ENCODE results near the gene SMYD3. TPM values are rescaled to one million over a fixed set of nuclear protein-coding genes. Genes with fewer than 3 reads are reported as not detected.

SMYD3 gene
- polyA plus RNA-seq, 1 donor from 2014 or later = 48.6 TPM

DNA sequence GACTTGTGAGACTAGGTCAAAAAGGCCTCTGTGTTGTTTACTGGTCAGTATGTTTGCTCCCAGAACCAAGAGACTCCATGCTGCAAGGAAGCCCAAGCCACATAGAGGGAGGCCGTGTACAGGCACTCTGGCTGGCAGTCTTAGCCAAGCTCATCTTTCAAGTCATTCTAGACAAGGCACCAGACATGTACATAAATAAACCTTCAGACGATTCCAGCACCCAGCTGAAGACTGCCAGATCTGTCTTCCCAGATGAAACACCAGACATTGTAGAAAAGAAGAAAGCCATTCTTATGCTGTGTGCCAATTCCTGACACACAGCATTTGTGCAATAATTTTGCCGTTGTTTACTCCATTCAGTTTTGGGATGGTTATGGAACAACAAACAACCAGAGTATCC is 756.8 kb downstream of the SMYD3 start:
- H3K36me3 ChIP-seq (ENCODE audit: insufficient read depth, low read length) = no peaks in the 10 kb centered on the region
- no peaks in the 10 kb centered on the region for H3K9me2 ChIP-seq (ENCODE audit: insufficient read depth, low read length)
- no peaks in the 10 kb centered on the region for H3K27me3 ChIP-seq (ENCODE audit: insufficient read depth, low read depth, low read length)
- no peak overlapping the region for H2AFZ ChIP-seq (ENCODE audit: low read depth, low read length)
- no peaks in the 10 kb centered on the region for H3F3A ChIP-seq (ENCODE audit: insufficient read depth, low read length, poor library complexity, severe bottlenecking)
- H3K4me3 ChIP-seq (ENCODE audit: low read length) = no peak overlapping the region
- no peaks in the 10 kb centered on the region for H4K20me1 ChIP-seq (ENCODE audit: insufficient read depth)
- no peak overlapping the region for H3K27ac ChIP-seq (ENCODE audit: low read length)
- H3K9me3 ChIP-seq (ENCODE audit: low read length) = no peaks in the 10 kb centered on the region
- TF ChIP-seq EP300 (conservative IDR thresholded peaks at IDR 0.05; ENCODE audit: poor library complexity, severe bottlenecking) = no peak
- TF ChIP-seq, protein P1, sequence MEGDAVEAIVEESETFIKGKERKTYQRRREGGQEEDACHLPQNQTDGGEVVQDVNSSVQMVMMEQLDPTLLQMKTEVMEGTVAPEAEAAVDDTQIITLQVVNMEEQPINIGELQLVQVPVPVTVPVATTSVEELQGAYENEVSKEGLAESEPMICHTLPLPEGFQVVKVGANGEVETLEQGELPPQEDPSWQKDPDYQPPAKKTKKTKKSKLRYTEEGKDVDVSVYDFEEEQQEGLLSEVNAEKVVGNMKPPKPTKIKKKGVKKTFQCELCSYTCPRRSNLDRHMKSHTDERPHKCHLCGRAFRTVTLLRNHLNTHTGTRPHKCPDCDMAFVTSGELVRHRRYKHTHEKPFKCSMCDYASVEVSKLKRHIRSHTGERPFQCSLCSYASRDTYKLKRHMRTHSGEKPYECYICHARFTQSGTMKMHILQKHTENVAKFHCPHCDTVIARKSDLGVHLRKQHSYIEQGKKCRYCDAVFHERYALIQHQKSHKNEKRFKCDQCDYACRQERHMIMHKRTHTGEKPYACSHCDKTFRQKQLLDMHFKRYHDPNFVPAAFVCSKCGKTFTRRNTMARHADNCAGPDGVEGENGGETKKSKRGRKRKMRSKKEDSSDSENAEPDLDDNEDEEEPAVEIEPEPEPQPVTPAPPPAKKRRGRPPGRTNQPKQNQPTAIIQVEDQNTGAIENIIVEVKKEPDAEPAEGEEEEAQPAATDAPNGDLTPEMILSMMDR (IDR thresholded peaks at IDR 0.05; ENCODE audit: poor library complexity, severe bottlenecking) = no peak
- no peak for TF ChIP-seq RAD21 (conservative IDR thresholded peaks at IDR 0.05)
- TF ChIP-seq POLR2AphosphoS5 (IDR thresholded peaks at IDR 0.05) = no peak
- TF ChIP-seq SMC3 (conservative IDR thresholded peaks at IDR 0.05; ENCODE audit: poor library complexity) = no peak
- TF ChIP-seq TAF1 (IDR thresholded peaks at IDR 0.05; ENCODE audit: low read depth) = no peak
- no peak for TF ChIP-seq MXI1 (conservative IDR thresholded peaks at IDR 0.05; ENCODE audit: poor library complexity, severe bottlenecking)
- TF ChIP-seq, protein P2, sequence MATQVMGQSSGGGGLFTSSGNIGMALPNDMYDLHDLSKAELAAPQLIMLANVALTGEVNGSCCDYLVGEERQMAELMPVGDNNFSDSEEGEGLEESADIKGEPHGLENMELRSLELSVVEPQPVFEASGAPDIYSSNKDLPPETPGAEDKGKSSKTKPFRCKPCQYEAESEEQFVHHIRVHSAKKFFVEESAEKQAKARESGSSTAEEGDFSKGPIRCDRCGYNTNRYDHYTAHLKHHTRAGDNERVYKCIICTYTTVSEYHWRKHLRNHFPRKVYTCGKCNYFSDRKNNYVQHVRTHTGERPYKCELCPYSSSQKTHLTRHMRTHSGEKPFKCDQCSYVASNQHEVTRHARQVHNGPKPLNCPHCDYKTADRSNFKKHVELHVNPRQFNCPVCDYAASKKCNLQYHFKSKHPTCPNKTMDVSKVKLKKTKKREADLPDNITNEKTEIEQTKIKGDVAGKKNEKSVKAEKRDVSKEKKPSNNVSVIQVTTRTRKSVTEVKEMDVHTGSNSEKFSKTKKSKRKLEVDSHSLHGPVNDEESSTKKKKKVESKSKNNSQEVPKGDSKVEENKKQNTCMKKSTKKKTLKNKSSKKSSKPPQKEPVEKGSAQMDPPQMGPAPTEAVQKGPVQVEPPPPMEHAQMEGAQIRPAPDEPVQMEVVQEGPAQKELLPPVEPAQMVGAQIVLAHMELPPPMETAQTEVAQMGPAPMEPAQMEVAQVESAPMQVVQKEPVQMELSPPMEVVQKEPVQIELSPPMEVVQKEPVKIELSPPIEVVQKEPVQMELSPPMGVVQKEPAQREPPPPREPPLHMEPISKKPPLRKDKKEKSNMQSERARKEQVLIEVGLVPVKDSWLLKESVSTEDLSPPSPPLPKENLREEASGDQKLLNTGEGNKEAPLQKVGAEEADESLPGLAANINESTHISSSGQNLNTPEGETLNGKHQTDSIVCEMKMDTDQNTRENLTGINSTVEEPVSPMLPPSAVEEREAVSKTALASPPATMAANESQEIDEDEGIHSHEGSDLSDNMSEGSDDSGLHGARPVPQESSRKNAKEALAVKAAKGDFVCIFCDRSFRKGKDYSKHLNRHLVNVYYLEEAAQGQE (IDR thresholded peaks at IDR 0.05; ENCODE audit: borderline replicate concordance) = no peak
- TF ChIP-seq EZH2 (IDR thresholded peaks at IDR 0.05; ENCODE audit: borderline replicate concordance, insufficient read depth, low read length, poor library complexity, severe bottlenecking) = no peak
- no peak overlapping the region for H3K4me2 ChIP-seq (ENCODE audit: low read length)
- H3K79me2 ChIP-seq (replicated peaks; ENCODE audit: insufficient read depth, low read length) = no peaks in the 10 kb centered on the region
- H3K9ac ChIP-seq (ENCODE audit: low read length) = no peak overlapping the region

DNA sequence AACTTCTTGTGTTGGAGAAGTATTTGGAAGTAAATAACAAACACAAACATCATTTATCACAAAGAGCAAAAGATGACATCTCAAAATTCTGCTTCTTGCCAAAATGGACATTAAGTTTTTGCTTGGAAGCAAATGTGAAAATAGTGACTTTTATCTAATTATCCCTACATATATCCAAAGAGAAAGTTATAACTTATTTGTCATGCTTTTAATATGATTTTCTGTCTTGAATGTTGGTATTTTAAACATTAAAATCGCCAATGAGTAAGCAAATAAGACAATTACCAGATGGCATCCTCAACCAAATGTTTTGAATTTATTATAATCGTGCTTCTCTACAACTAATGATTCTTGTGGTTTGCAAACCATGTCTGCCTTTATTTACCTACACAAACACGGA is 758.0 kb downstream of the SMYD3 start:
- Histone ChIP-seq H3K9me3 (ENCODE audit: low read length) (no peaks in the 10 kb centered on the region), H3K9me2 (ENCODE audit: insufficient read depth, low read length) (no peaks in the 10 kb centered on the region), H3F3A (ENCODE audit: insufficient read depth, low read length, poor library complexity, severe bottlenecking) (no peaks in the 10 kb centered on the region), H3K4me2 (ENCODE audit: low read length) (no peak overlapping the region), H3K4me3 (ENCODE audit: low read length) (no peak overlapping the region), H4K20me1 (ENCODE audit: insufficient read depth) (no peaks in the 10 kb centered on the region), H3K36me3 (ENCODE audit: insufficient read depth, low read length) (no peaks in the 10 kb centered on the region), H2AFZ (ENCODE audit: low read depth, low read length) (no peak overlapping the region), H3K27ac (ENCODE audit: low read length) (no peak overlapping the region), H3K79me2 (replicated peaks; ENCODE audit: insufficient read depth, low read length) (no peaks in the 10 kb centered on the region), H3K27me3 (ENCODE audit: insufficient read depth, low read depth, low read length) (no peaks in the 10 kb centered on the region), H3K9ac (ENCODE audit: low read length) (no peak overlapping the region)
- TF ChIP-seq MXI1 (conservative IDR thresholded peaks at IDR 0.05; ENCODE audit: poor library complexity, severe bottlenecking) (no peak), RAD21 (conservative IDR thresholded peaks at IDR 0.05) (no peak), TAF1 (IDR thresholded peaks at IDR 0.05; ENCODE audit: low read depth) (no peak), POLR2AphosphoS5 (IDR thresholded peaks at IDR 0.05) (no peak), EP300 (conservative IDR thresholded peaks at IDR 0.05; ENCODE audit: poor library complexity, severe bottlenecking) (no peak), EZH2 (IDR thresholded peaks at IDR 0.05; ENCODE audit: borderline replicate concordance, insufficient read depth, low read length, poor library complexity, severe bottlenecking) (no peak), SMC3 (conservative IDR thresholded peaks at IDR 0.05; ENCODE audit: poor library complexity) (no peak)
- TF ChIP-seq, protein P2 (IDR thresholded peaks at IDR 0.05; ENCODE audit: borderline replicate concordance) = no peak
- TF ChIP-seq, protein P1 (IDR thresholded peaks at IDR 0.05; ENCODE audit: poor library complexity, severe bottlenecking) = no peak

All from neural cell (in vitro differentiated cells).